Mesothelial cell of epicardium (in vitro differentiated cells): ENCODE results near the gene ATP6V1G2. TPM values are rescaled to one million over a fixed set of nuclear protein-coding genes. Genes with fewer than 3 reads are reported as not detected.
"Not testable (repeated sequence)": the region's sequence is repeated elsewhere in the genome, so short reads cannot be mapped to it uniquely, and the experiment has no call there.

ENCODE experiments used
- DNase-seq, 2 experiments: peaks; one replicate each; pipeline ENCODE4 v3.0.0; 2021; ENCODE audit warnings: low spot score in 2 of 2; ENCODE audit not compliant: unreplicated experiment in 2 of 2
- H3K27ac Mint-ChIP-seq: 2 replicates; pipeline ENCODE4 v1.8.0; 2021; ENCODE audit warnings: mixed read lengths
- H3K27me3 Mint-ChIP-seq: 2 replicates; pipeline ENCODE4 v1.8.0; 2021; ENCODE audit warnings: low read depth, mixed read lengths
- H3K36me3 Mint-ChIP-seq: 2 replicates; pipeline ENCODE4 v1.8.0; 2021; ENCODE audit warnings: mixed read lengths
- H3K4me1 Mint-ChIP-seq: 2 replicates; pipeline ENCODE4 v1.8.0; 2021; ENCODE audit warnings: mixed read lengths
- H3K4me3 Mint-ChIP-seq: 2 replicates; pipeline ENCODE4 v1.8.0; 2021; ENCODE audit warnings: mild to moderate bottlenecking, moderate library complexity, mixed read lengths
- H3K9me3 Mint-ChIP-seq: 2 replicates; pipeline ENCODE4 v1.8.0; 2021; ENCODE audit warnings: mixed read lengths
- CTCF ChIP-seq: fragments of 200-600 bp; sonication (generic); IDR thresholded peaks from one replicate; pipeline ENCODE4 v1.5.0; 2021; ENCODE audit warnings: antibody characterized with exemption; ENCODE audit not compliant: unreplicated experiment
- total RNA-seq: library from RNA; stranded (reverse); gene quantifications from 3 replicates; pipeline ENCODE4 v1.2.1, GENCODE V29; 2021

ATP6V1G2 gene
- total RNA-seq, 1 donor from 2014 or later = 2.5 TPM

GRCh38 chr6:31498748-31499147, 47.7 kb downstream of the ATP6V1G2 start:
- no peak overlapping the region for H3K27ac Mint-ChIP-seq

DNA sequence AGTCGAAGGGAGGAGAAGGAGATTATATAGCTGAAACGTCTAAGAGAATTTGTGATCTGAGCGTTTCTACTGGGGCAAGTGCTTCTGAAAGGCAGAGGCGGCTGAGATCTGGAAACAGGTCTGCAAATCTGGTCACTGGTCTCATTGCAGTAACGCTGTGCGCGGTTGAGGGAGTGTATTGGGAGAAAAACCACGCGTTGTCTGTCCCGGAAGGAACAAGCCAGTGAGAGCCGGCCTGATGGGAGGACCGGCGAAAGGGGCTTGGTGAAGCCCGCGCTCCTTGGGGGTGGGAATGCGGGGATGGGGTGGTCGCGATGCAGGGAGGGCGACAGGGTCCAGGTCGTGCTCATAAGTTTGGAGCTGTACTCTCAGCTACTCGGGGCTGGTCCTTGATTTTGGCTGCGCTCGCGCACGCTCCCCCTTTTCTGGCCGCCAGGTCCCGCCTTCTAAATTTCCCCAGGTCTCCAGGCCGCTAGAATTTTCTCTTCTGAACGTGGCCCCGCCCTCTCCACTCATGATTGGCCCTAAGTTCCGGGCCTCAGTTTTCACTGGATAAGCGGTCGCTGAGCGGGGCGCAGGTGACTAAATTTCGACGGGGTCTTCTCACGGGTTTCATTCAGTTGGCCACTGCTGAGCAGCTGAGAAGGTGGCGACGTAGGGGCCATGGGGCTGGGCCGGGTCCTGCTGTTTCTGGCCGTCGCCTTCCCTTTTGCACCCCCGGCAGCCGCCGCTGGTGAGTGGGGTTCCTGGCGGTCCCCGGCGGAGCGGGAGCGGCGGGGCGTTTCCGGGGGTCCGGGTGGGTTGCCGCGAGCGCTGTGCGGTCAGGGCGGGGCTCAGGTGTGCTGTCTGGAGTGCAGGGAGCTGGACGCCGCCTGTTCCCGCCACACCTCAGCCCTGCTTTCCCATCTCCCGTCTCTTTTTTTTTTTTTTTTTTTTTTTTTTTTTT, 48.6 kb downstream of the ATP6V1G2 start, which contains the start of gene MICB:
TSS of gene MICB (plus strand) at position 615 of the 946 bp plus-strand sequence. CDS start at position 664, 49 bp downstream.
- peaks cover 7% of the 10 kb centered on the region for H3K9me3 Mint-ChIP-seq
- peaks cover 96% of the 10 kb centered on the region for H3K27me3 Mint-ChIP-seq
- H3K4me3 Mint-ChIP-seq = peak within 1 kb of the TSS; percentile 67
- DNase-seq = peak in 1 of 2 experiments; percentile 57
- H3K4me1 Mint-ChIP-seq = peaks cover 27% of the 10 kb centered on the region
- peaks cover 1% of the 10 kb centered on the region for H3K36me3 Mint-ChIP-seq
- no peak within 1 kb of the TSS for H3K27ac Mint-ChIP-seq
- no peak for TF ChIP-seq CTCF

More at GRCh38 chr6:31498748-31499147, 47.7 kb downstream of the ATP6V1G2 start:
- DNase-seq = no peak
- Mint-ChIP-seq H3K4me3 (peak overlapping the region; percentile 67), H3K36me3 (peaks cover 1% of the 10 kb centered on the region), H3K9me3 (peaks cover 7% of the 10 kb centered on the region), H3K27me3 (peaks cover 96% of the 10 kb centered on the region), H3K4me1 (peaks cover 25% of the 10 kb centered on the region)
- no peak for TF ChIP-seq CTCF

- not testable (repeated sequence) for H3K9me3 Mint-ChIP-seq, H3K36me3 Mint-ChIP-seq, DNase-seq, H3K27ac Mint-ChIP-seq
- Mint-ChIP-seq H3K27me3 (peaks cover 95% of the 10 kb centered on the region), H3K4me3 (peak overlapping the region; percentile 62), H3K4me1 (peaks cover 29% of the 10 kb centered on the region)
Observed at GRCh38 chr6:31496826-31497225, 49.6 kb downstream of the ATP6V1G2 start.

DNA sequence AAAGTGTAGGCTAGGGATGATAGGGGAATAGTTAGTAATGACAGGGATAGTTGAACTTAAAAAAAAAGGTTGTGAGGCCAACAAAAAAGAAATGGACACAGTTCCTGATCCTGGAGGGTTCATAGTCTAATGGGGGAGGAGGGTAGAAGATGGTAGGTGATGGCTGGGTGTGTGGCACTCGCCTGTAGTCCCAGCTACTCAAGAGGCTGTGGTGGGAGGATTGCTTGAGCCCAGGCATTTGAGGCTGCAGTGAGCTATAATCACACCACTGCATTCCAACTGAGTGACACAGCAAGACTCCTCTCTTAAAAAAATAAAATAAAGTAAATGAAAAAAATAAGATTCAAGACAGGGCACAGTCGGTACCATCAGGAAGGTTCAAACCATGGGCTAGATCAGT, 50.8 kb downstream of the ATP6V1G2 start:
- H3K27me3 Mint-ChIP-seq = peaks cover 89% of the 10 kb centered on the region
- no peak overlapping the region for H3K27ac Mint-ChIP-seq
- peaks cover 1% of the 10 kb centered on the region for H3K36me3 Mint-ChIP-seq
- DNase-seq = no peak
- H3K4me3 Mint-ChIP-seq = no peak overlapping the region
- no peak for TF ChIP-seq CTCF
- H3K4me1 Mint-ChIP-seq = peaks cover 30% of the 10 kb centered on the region
- no peaks in the 10 kb centered on the region for H3K9me3 Mint-ChIP-seq

Other genes with a start within 250 kb of the ATP6V1G2 start
- gene HLA-B, start 189.4 kb downstream of the ATP6V1G2 start, total RNA-seq = 43.9 to 47.7 TPM (median 46.6 TPM) in 3 replicates
- gene MICA, start 143.0 kb downstream of the ATP6V1G2 start, total RNA-seq = 14.1 to 16.1 TPM (median 15.5 TPM) in 3 replicates
- gene MICB, start 48.5 kb downstream of the ATP6V1G2 start, total RNA-seq = 0.31 TPM in 1 of 3 replicates, not detected in the others
- gene MCCD1, start 17.6 kb downstream of the ATP6V1G2 start, total RNA-seq = not detected in 3 replicates
- gene DDX39B, start 4.6 kb downstream of the ATP6V1G2 start, total RNA-seq = 635 to 649 TPM (median 647 TPM) in 3 replicates
- 27.7 to 28.2 TPM (median 28.1 TPM) in 3 replicates for gene NFKBIL1, start 1.0 kb upstream of the ATP6V1G2 start, total RNA-seq
- gene LTA, start 25.7 kb upstream of the ATP6V1G2 start, total RNA-seq = 0.16 to 0.18 TPM in 2 of 3 replicates, not detected in the other
- gene TNF, start 29.0 kb upstream of the ATP6V1G2 start, total RNA-seq = 0.52 to 0.60 TPM (median 0.60 TPM) in 3 replicates
- 0.32 TPM in 1 of 3 replicates, not detected in the others for gene LTB, start 35.8 kb upstream of the ATP6V1G2 start, total RNA-seq
- 0.60 to 0.77 TPM in 2 of 3 replicates, not detected in the other for gene LST1, start 39.7 kb upstream of the ATP6V1G2 start, total RNA-seq
- gene NCR3, start 46.4 kb upstream of the ATP6V1G2 start, total RNA-seq = not detected in 3 replicates
- 5.1 to 6.0 TPM (median 5.1 TPM) in 3 replicates for gene AIF1, start 68.6 kb upstream of the ATP6V1G2 start, total RNA-seq
- gene PRRC2A, start 74.1 kb upstream of the ATP6V1G2 start, total RNA-seq = 273 to 290 TPM (median 288 TPM) in 3 replicates
- gene BAG6, start 106.1 kb upstream of the ATP6V1G2 start, total RNA-seq = 327 to 338 TPM (median 338 TPM) in 3 replicates
- gene APOM, start 109.3 kb upstream of the ATP6V1G2 start, total RNA-seq = 2.4 to 3.4 TPM (median 3.1 TPM) in 3 replicates
- 19.0 to 19.3 TPM (median 19.2 TPM) in 3 replicates for gene C6orf47, start 114.2 kb upstream of the ATP6V1G2 start, total RNA-seq
- gene GPANK1, start 118.4 kb upstream of the ATP6V1G2 start, total RNA-seq = 12.7 to 14.8 TPM (median 14.3 TPM) in 3 replicates
- gene CSNK2B, start 119.5 kb upstream of the ATP6V1G2 start, total RNA-seq = 155 to 157 TPM (median 157 TPM) in 3 replicates
- gene LY6G5B, start 123.4 kb upstream of the ATP6V1G2 start, total RNA-seq = 34.2 to 37.5 TPM (median 36.5 TPM) in 3 replicates
- gene LY6G5C, start 134.5 kb upstream of the ATP6V1G2 start, total RNA-seq = 1.5 to 2.3 TPM (median 2.3 TPM) in 3 replicates
- 54.1 to 55.4 TPM (median 54.6 TPM) in 3 replicates for gene ABHD16A, start 156.7 kb upstream of the ATP6V1G2 start, total RNA-seq
- gene LY6G6F, start 160.3 kb upstream of the ATP6V1G2 start, total RNA-seq = not detected in 3 replicates
- 0.67 to 1.8 TPM (median 0.82 TPM) in 3 replicates for gene LY6G6D, start 168.7 kb upstream of the ATP6V1G2 start, total RNA-seq
- gene LY6G6C, start 175.1 kb upstream of the ATP6V1G2 start, total RNA-seq = 0.89 to 1.4 TPM (median 1.3 TPM) in 3 replicates
- 0.16 to 0.33 TPM (median 0.25 TPM) in 3 replicates for gene MPIG6B, start 176.8 kb upstream of the ATP6V1G2 start, total RNA-seq
- gene DDAH2, start 182.7 kb upstream of the ATP6V1G2 start, total RNA-seq = 142 to 144 TPM (median 143 TPM) in 3 replicates
- 133 to 139 TPM (median 136 TPM) in 3 replicates for gene CLIC1, start 189.9 kb upstream of the ATP6V1G2 start, total RNA-seq
- 38.6 to 48.2 TPM (median 42.9 TPM) in 3 replicates for gene MSH5, start 193.4 kb upstream of the ATP6V1G2 start, total RNA-seq
- gene SAPCD1, start 216.0 kb upstream of the ATP6V1G2 start, total RNA-seq = 8.7 to 12.8 TPM (median 11.6 TPM) in 3 replicates
- gene VWA7, start 230.7 kb upstream of the ATP6V1G2 start, total RNA-seq = 1.5 to 1.8 TPM (median 1.6 TPM) in 3 replicates
- 82.8 to 90.4 TPM (median 83.8 TPM) in 3 replicates for gene VARS1, start 249.1 kb upstream of the ATP6V1G2 start, total RNA-seq